Left cardiac atrium (tissue), 4 donors: ENCODE data around the gene TOMM34. TPM values are rescaled to one million over a fixed set of nuclear protein-coding genes. Genes with fewer than 3 reads are reported as not detected.

Experiments
- ATAC-seq, 2 donors: fragments of 200-7000 bp; cut with Tn5 transposase; one replicate each; pipeline ENCODE4 v1.9.1; 2020; ENCODE audit warnings: mild to moderate bottlenecking in 2 of 2, moderate library complexity in 2 of 2
- DNase-seq: peaks from one replicate; pipeline ENCODE4 v3.0.0-alpha.2; 2020
- intact Hi-C, 2 donors: fragments of 100-400 bp; cut with DNase I; formaldehyde crosslinking; loops; one replicate each; pipeline versions ENCODE4 v1.14.1 to v1.15.1; 2022 to 2023
- long read RNA-seq: library from polyadenylated mRNA; unstranded; transcript quantifications from one replicate; pipeline ENCODE4 v2.0.0, GENCODE V29; 2021
- total RNA-seq, 2 donors: library from RNA; stranded (reverse); fragmentation: NEBNext Ultra II Directional; extraction: Animal tissue kit (Norgen Biotek cat#: 25700); gene quantifications; one replicate each; pipeline ENCODE4 v1.2.1, GENCODE V29; 2021
- donor health status: DM: no; HTN: yes; CAD: no.
- donor health status: DM: no; HTN: yes; CAD: no; lungs with severe emphysema.
- donor health status: DM: yes; HTN: yes; CAD: no.
- donor health status: Dilated cardiomyopathy.

TOMM34 gene, protein sequence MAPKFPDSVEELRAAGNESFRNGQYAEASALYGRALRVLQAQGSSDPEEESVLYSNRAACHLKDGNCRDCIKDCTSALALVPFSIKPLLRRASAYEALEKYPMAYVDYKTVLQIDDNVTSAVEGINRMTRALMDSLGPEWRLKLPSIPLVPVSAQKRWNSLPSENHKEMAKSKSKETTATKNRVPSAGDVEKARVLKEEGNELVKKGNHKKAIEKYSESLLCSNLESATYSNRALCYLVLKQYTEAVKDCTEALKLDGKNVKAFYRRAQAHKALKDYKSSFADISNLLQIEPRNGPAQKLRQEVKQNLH
- total RNA-seq = 10 to 100 TPM; 10.5 to 10.9 TPM
- long read RNA-seq, transcript TOMM34-201 (7 exons, 2,062 nt) = major isoform, 26 of 28 reads
- long read RNA-seq, partial matches to known transcripts = 0 of 28 reads
- long read RNA-seq, other reads (novel, unspliced or antisense) = 2 of 28 reads

DNA sequence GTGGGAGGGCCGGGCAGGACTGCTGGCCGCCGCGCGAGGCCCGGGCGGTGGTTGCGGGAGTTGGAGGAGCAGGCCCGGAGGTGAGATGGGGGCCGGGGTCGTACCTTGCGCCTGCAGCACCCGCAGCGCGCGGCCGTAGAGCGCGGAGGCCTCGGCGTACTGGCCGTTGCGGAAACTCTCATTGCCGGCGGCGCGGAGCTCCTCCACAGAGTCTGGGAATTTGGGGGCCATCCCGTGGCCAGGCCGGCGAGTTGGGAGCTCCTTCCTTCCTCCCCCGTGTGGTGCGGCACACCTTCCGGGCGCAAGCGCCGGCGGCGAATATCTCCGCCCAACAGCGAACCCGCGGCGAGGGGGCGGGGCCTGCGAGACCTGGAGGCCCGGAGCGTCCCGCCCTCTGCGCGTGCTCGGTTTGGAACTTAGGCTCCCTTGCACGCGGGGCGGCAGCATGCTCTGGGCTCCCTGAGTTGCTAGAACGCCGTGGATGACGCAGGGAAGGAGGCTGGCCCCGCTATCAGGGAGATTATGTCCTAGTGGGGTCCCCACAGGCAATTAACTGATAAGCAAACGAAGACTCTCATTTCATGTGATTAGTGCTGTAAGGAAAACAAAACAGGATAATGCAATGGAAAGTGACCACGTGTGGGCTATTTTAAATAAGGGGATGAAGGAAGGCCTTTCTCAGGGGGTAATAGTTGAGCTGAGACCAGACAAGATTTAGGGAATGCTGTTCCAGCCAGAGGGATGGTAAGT is at the start of gene TOMM34:
Gene TOMM34 (minus strand): TSS at position 295 of the 750 bp plus-strand sequence. CDS start 64 bp downstream, at position 231.
- intact Hi-C loops = no loop called here
- ATAC-seq = peak; percentile 98
- peak; percentile 97 for DNase-seq

DNA sequence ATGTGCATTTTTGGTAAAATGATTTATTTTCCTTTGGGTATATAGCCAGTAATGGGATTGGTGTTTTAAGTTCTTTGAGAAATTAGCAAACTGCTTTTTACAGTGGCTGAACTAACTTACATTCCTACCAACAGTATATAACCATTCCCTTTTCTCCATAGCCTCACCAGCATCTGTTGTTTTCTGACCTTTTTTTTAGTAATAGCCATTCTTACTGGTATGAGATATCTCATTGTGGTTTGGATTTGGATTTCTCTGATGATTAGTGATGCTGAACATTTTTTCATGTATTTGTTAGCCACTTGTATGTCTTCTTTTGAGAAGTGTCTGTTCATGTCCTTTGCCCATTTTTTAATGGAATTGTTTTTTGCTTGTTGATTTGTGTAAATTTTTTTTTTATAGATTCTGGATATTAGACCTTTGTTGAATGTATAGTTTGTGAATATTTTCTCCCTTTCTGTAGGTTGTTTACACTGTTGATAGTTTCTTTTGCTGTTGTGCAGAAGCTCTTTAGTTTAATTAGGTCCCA is 48.4 kb upstream of the TOMM34 start:
- ATAC-seq = no peak
- intact Hi-C loops = no loop called here
- no peak for DNase-seq

DNA sequence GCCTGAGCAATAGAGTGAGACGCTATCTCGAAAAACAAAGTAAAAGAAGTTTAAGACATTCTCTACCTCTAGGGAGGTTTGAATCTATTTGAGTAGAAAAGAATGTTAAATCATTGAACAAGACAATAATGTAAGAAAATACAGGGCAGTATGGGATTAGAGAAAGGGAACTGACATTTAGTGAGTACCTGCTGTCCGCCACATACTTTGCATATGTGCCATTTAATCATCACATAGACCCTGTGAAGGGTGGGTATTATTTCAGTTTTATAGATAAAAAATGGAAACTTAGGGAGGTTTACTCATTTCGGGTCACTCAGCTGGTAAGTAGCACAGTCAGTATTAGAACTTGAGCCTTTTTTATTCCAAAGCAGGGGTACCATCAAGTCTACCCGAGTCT is 37.5 kb upstream of the TOMM34 start:
- DNase-seq (no peak), ATAC-seq (no peak)
- intact Hi-C loops = no loop called here

DNA sequence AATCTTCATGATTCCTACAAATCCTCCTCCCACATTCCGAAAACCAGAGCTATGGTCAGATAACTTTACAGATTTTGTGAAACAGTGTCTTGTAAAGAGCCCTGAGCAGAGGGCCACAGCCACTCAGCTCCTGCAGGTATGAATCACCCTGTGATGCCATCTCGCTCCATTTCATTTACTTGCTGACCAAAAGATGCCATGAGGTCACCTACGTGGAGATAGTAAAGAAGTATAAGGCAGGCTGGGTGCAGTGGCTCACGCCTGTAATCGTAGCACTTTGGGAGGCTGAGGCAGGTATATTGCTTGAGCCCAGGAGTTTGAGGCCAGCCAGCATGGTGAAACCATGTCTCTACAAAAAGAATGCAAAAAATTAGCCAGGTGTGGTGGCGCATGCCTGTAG is 37.0 kb upstream of the TOMM34 start:
- DNase-seq (no peak), ATAC-seq (no peak)
- intact Hi-C loops = no loop called here

DNA sequence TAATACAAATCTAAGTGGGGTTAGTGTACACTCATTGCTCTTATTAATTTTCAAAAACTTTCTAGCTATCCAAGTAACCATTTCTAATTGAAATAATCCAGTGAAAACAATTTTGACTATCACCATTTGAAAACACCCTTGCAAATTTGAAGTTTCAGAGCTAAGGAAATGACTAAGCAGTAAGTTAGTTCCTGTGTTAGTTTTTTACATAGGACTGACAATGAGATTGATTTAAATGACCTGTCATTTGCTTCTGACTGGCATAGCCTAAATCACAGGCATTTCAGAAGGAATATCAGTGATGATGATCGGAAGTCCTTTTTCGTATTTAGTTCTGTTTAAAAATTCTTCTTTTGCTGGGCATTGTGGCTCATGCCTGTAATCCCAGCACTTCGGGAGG is 33.1 kb upstream of the TOMM34 start:
- intact Hi-C loops = no loop called here
- DNase-seq = no peak
- ATAC-seq = no peak

DNA sequence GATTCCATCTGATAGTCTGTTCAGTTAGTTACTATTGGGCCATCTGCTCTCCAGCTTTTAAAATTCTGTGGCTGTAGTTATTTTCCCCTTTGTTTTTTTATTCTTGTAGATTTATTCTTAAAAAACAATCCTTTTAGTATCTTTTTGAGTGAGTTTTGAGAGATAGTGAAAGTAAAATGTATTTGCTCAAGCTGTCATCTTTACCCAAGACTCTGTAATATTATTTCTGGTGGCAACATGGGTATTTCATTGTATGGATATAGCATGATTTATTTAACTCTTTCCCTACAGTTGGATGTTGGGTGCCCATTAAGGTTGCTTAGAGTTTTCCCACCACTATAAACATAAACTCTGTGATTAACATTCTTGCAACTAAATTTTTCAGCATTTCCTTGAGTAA is 30.8 kb upstream of the TOMM34 start:
- DNase-seq = no peak
- intact Hi-C loops = no loop called here
- no peak for ATAC-seq

DNA sequence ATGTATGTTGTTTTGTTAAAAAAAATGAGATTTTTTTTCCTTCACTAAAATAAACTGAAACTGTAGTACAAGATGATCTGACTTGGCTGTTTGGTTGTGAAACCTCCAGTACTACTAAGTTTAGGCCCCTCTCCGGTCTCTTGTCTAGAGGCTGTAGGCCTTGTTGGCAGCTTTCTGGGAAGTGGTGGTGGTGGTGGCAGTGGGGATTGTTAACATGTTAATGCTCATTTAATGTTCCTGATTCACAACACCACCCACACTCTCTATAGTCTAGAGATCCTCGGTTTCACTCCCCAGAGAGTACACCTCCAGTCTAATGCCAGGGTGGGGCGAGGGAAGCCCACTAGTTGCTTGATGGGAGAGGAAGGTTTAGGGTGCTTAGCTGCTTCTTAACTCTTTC is 30.2 kb upstream of the TOMM34 start:
- intact Hi-C loops = no loop called here
- DNase-seq (no peak), ATAC-seq (peak in 1 of 2 donors; percentile 27)

DNA sequence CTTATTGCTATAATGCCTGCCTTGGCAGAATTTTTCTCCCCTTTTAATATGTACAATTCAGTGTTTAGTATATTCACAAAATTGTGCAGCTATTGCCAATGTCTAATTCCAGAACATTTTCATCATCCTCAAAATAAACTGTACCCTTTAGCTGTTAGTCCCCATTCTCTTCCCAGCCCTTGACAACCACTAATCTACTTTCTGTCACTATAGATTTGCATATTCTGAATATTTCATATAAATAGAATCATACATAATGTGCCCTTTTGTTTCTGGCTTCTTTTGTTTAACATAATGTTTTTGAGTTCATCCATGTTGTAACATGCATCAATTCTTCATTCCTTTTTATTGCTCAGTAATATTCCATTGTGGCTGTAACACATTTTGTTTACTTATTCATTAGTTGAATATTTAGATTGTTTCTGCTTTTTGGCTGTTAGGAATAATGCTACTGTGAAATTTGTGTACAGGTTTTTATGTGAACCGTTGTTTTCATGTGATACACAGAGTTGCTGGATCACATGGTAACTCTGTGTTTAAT is 28.5 kb upstream of the TOMM34 start:
- intact Hi-C loops = no loop called here
- ATAC-seq = no peak
- DNase-seq = no peak

DNA sequence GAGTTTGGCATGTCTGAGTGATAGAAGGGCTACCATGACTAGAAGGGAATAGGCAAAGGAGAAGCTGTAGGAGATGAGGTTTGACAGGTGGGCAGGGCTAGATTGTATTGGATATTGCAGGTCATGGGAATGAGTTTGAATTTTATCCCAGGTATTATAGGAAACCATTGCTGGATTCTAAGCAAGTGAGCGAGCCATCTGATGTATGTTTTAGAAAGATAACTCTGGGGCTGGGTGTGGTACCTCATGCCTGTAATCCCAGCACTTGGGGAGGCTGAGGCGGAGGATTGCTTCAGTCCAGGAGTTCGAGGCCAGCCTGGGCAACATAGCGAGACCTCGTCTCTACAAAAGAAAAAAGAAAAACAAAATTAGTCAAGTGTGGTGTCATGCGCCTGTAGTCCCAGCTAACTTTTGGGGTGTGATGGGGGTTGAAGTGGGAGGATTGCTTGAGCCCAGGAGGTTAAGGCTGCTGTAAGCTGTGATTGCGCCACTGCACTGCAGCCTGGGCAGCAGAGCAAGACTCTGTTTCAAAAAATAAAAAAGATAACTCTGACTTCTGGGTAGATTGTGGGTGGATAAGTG is 23.0 kb upstream of the TOMM34 start:
- intact Hi-C loops = no loop called here
- ATAC-seq = no peak
- no peak for DNase-seq

DNA sequence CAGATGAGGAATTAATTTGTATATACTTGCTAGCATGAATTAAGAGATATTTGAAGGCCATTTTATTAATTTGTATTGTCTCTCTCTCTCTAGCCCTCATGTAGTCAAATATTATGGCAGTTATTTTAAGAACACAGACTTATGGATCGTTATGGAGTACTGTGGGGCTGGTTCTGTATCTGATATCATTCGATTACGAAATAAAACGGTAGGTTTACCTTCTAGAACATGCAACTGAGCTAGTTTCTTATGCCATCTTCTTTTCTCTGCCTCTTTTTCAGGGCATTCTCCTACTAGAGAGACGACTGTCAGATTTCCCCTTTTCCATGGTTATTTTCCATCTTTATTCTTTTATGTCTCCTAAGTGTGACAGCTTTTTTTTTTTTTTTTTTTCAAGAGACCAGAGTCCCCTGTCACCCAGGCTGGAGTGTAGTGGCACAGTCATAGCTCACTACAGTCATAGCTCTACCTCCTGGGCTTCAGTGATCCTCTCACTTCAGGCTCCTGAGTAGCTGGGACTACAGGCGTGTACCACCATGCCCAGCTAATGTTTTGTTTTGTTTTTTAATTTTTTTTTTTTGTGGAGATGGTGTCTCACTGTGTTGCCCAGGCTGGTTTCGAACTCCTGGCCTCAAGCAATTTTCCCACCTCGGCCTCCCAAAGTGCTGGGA is 21.7 kb upstream of the TOMM34 start:
- intact Hi-C loops = no loop called here
- DNase-seq = no peak
- ATAC-seq = no peak

DNA sequence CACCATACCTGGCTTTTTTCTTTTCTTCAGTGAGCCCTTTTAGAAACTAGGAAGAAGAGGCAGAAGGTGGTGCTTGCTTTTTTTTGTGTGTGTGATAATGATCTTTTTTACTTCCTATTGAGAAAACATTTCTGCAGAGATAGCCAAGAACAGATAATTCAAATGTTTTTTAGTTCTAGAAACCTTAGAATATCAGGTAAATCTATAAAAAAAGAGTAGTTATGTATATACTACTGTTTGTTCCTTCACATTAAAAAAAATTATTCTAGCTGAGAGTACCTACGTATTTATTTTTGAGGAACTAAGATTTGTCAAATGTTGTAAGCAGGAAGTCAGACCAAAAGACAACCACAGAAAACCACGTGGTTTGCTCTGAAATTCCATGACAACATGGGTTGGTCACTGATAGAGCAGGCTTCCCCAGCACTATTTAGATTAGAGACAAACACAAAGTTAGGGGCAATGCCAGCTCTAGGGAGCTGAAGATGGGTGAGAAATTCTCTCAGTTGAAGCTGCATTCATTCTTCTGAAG is 19.0 kb upstream of the TOMM34 start:
- intact Hi-C loops = no loop called here
- DNase-seq (no peak), ATAC-seq (peak; percentile 67 to 71)

DNA sequence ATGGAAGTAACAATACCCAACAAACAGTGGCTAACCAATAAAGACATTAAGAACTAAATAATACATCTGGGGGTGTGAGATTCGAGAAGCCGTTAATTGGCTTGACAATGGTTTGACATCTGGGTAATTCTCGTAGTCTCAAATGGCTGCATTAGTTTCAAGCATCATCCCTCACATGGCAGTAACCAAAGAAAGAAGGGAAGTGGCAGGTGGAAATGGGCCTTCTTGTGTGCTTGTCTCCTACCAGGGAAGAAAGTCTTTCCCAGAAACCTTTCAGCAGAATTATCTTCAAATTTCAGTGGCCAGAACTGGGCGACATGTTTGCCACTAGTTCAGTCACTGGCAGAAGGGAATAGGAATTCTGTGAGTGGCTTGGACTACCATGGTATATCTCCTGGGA is 16.5 kb upstream of the TOMM34 start:
- intact Hi-C loops = no loop called here
- DNase-seq = no peak
- ATAC-seq = no peak

DNA sequence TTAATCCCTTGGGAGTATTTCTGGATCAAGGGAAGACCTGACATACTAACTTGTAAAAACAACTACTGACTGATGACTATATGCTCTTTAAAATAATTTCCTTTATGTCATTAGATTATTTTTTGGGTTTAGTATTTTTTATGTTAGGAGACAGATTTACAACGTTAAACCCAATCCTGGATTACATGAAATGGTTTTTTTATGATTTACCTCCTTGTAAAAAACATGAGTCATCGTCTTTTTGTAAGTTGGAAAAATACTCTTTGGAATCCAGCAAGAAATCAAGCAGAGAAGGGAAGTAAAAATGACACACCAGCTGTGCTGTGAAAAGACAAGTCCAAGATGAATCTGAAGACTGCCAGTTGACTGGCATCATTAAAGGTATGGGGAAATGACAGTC is 12.9 kb upstream of the TOMM34 start:
- ATAC-seq = no peak
- intact Hi-C loops = no loop called here
- no peak for DNase-seq

DNA sequence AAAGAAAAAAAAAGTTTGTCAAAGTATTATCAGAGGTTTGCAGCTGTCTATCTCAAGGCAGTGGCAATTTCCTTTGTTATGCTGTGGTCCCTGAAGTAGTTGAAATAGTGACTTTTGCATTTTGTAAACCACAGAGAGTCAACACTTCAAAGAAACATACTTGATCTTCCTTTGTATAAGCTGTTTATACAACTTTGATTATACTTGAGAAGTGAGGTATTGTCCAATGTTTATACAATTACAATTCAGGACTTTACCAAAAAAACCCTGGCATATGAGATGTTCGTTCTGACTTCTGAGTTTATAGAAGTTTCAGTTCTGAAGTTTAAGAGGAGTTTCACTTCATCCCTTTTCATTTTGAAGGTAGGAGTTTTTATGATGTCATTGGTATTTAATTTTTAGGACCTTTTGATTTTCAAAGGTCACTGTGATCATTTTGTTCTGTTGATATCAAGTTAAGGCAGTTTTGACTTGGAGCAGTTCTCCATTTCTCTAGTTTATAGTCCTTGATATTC is 10.1 kb upstream of the TOMM34 start:
- intact Hi-C loops = no loop called here
- DNase-seq = no peak
- no peak for ATAC-seq

DNA sequence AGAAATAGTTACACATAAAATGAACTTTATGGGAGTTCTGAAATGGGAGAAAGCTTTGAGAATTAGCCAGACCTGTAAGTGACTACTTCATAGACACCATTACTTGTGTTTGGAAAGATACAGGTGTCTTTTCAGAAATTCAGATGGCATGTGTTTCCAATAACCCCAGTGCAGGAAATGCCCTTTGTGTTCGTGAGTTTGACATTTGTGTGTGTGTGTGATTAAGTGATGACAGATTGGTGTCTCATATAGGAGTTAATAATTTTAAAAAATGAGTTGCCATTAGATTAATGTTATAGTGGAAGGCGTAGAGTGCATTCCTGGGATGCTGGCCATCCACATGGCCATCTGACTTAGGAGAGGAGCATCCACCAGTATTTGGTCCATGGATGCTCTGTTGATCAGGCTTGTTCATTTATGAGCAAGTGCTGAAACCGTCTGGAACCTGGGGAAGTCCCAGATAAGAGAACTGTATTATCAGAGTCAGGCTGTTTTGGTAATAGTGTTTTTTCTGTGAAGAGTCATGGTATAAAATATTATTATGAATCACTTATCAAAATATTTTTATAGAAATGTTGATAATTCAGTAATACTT is 9.2 kb upstream of the TOMM34 start:
- intact Hi-C loops = no loop called here
- no peak for ATAC-seq
- no peak for DNase-seq

DNA sequence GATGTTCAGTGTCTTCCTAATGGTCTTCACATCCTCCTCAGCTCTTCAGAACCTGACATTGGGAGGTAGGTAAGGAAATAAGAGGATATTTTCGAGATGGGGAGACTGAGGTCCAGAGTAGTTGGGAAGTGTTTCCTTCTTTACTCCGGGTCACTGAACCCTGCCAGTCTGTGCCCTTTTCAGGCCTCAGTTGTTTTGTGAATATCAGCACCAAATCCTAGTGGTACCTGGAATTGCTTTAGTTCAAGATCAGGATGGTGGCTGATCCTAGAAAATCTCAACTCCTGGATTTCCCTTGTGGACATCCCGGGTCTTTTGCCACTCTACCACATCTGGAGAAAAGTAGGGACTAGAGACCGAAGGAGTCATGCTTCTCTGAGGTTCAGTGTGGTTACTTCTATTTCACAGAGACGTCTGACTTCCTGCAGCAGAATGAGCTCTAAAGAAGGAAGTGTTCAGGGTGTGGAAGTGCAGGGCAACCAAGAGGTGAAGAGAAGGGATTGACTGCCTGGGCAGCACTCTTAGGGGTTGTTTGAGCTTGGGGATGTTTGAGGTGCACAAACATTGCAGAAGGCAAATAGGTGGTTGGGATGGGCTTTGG is 7.1 kb upstream of the TOMM34 start:
- intact Hi-C loops = no loop called here

DNA sequence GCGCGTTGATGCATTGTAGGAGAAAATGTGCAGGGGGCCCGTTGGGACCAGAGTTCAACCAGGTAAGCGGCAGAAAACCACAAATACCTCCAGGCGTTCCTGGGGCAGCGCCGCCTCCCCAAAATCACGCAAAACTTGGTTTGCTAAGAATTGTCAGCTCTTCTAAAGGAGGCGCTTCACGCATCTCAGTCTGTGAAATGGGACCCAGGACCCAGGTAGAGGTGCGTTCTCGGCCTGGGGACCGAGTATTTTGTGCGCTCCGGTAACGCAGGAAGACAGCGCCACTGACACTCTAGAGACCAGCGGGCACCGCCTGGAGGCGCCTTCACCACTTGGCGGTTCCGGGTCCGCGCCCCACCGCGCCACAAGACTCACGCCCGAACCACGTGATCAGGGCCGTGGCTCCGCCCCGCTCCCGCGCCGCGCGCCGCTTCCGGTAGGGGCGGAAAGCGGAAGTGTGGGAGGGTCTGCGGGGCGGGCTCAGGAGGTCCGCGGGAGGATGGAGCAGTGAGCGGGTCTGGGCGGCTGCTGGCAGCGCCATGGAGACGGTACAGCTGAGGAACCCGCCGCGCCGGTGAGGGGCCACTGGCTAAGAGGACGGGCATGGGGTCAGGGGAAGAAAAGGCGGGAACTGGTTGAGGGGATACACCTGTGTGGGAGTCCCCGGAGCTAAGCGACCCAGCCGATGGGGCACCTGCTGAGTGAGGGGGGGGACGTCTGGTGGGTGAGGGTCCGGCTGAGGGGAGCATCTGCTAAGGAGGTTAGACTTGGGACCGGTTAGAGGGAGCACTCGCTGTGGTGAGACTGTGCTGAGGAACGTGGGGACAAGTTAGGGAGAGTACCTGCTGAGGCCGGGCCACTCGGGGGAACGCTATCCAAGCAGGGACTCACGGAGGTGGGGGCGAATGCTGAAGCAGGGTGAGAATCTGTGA is 6.1 kb upstream of the TOMM34 start, which contains the start of gene STK4:
Gene STK4 (plus strand): TSS at position 483 of the 932 bp plus-strand sequence. CDS start 57 bp downstream, at position 540.
- DNase-seq = peak; percentile 95
- intact Hi-C loops = no loop called here
- peak; percentile 98 to 99 for ATAC-seq

More for the DNA sequence above, 7.1 kb upstream of the TOMM34 start:
- ATAC-seq (peak in 1 of 2 donors; percentile 11), DNase-seq (no peak)
